Panc1 (cell line): ENCODE data around the gene IPO11.

ENCODE experiments used
- POLR2AphosphoS5 ChIP-seq: IDR thresholded peaks from 2 replicates; pipeline ENCODE4 v1.6.1; 2012; ENCODE audit warnings: mild to moderate bottlenecking, low read depth, low read length, moderate library complexity
- SIN3A ChIP-seq: IDR thresholded peaks from 2 replicates; pipeline ENCODE4 v1.6.1; 2012; ENCODE audit warnings: low read depth, mild to moderate bottlenecking, low read length, moderate library complexity, borderline replicate concordance; ENCODE audit not compliant: insufficient read depth
- TCF7L2 ChIP-seq: IDR thresholded peaks from 2 replicates; pipeline ENCODE4 v1.6.1; 2011; ENCODE audit warnings: mild to moderate bottlenecking, low read depth, low read length, inconsistent platforms
- TF ChIP-seq, protein P1 (sequence below): fragments of 450-650 bp; IDR thresholded peaks from 2 replicates; pipeline ENCODE4 v1.5.1; 2017; ENCODE audit warnings: mild to moderate bottlenecking
- TF ChIP-seq, protein P2 (sequence below), 2 experiments: IDR thresholded peaks; 2 replicates each; pipeline ENCODE4 v1.6.1; 2011 to 2012; ENCODE audit warnings: low read depth in 2 of 2, control low read depth in 1 of 2, low read length in 1 of 2, mild to moderate bottlenecking in 1 of 2, moderate library complexity in 1 of 2; ENCODE audit not compliant: insufficient read depth in 1 of 2

DNA sequence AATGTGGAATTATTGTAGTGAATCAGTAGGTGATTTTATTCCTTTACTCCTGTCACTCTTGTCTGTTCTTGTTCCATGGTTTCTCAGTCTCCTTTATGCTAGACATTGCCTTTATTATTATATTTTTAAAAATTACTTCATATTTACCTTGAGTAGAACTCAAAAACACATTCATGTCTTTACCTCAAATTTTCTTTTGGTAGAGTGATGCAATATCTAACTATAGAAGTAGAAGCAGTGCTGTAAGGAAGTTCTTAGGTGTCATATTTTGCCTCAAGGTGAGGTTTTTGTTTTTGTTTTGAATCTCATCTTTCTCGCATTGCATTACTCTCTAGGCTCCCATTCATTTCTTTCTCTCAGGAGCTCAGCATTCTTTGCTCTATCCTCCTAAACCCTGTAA is 12.2 kb downstream of the IPO11 start:
- TF ChIP-seq POLR2AphosphoS5 (no peak), SIN3A (no peak), TCF7L2 (no peak)
- TF ChIP-seq, protein P1, sequence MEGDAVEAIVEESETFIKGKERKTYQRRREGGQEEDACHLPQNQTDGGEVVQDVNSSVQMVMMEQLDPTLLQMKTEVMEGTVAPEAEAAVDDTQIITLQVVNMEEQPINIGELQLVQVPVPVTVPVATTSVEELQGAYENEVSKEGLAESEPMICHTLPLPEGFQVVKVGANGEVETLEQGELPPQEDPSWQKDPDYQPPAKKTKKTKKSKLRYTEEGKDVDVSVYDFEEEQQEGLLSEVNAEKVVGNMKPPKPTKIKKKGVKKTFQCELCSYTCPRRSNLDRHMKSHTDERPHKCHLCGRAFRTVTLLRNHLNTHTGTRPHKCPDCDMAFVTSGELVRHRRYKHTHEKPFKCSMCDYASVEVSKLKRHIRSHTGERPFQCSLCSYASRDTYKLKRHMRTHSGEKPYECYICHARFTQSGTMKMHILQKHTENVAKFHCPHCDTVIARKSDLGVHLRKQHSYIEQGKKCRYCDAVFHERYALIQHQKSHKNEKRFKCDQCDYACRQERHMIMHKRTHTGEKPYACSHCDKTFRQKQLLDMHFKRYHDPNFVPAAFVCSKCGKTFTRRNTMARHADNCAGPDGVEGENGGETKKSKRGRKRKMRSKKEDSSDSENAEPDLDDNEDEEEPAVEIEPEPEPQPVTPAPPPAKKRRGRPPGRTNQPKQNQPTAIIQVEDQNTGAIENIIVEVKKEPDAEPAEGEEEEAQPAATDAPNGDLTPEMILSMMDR: no peak
- TF ChIP-seq, protein P2, sequence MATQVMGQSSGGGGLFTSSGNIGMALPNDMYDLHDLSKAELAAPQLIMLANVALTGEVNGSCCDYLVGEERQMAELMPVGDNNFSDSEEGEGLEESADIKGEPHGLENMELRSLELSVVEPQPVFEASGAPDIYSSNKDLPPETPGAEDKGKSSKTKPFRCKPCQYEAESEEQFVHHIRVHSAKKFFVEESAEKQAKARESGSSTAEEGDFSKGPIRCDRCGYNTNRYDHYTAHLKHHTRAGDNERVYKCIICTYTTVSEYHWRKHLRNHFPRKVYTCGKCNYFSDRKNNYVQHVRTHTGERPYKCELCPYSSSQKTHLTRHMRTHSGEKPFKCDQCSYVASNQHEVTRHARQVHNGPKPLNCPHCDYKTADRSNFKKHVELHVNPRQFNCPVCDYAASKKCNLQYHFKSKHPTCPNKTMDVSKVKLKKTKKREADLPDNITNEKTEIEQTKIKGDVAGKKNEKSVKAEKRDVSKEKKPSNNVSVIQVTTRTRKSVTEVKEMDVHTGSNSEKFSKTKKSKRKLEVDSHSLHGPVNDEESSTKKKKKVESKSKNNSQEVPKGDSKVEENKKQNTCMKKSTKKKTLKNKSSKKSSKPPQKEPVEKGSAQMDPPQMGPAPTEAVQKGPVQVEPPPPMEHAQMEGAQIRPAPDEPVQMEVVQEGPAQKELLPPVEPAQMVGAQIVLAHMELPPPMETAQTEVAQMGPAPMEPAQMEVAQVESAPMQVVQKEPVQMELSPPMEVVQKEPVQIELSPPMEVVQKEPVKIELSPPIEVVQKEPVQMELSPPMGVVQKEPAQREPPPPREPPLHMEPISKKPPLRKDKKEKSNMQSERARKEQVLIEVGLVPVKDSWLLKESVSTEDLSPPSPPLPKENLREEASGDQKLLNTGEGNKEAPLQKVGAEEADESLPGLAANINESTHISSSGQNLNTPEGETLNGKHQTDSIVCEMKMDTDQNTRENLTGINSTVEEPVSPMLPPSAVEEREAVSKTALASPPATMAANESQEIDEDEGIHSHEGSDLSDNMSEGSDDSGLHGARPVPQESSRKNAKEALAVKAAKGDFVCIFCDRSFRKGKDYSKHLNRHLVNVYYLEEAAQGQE (IDR thresholded peaks at IDR 0.05; ENCODE audit: insufficient read depth in 1 of 2, low read depth in 2 of 2, low read length in 1 of 2): no peak
